ENCODE results near the gene POM121L2.

- TF ChIP-seq, protein P1, sequence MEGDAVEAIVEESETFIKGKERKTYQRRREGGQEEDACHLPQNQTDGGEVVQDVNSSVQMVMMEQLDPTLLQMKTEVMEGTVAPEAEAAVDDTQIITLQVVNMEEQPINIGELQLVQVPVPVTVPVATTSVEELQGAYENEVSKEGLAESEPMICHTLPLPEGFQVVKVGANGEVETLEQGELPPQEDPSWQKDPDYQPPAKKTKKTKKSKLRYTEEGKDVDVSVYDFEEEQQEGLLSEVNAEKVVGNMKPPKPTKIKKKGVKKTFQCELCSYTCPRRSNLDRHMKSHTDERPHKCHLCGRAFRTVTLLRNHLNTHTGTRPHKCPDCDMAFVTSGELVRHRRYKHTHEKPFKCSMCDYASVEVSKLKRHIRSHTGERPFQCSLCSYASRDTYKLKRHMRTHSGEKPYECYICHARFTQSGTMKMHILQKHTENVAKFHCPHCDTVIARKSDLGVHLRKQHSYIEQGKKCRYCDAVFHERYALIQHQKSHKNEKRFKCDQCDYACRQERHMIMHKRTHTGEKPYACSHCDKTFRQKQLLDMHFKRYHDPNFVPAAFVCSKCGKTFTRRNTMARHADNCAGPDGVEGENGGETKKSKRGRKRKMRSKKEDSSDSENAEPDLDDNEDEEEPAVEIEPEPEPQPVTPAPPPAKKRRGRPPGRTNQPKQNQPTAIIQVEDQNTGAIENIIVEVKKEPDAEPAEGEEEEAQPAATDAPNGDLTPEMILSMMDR (IDR thresholded peaks at IDR 0.05) = no peak
- TF ChIP-seq POLR2A (IDR thresholded peaks at IDR 0.05) = no peak
Observed at GRCh38 chr6:27267857-27268434, 44.1 kb downstream of the POM121L2 start.

Measured in testis (tissue), 2 donors.